ENCODE measurements around the gene SLC26A5. TPM values are rescaled to one million over a fixed set of nuclear protein-coding genes. Genes with fewer than 3 reads are reported as not detected.
A peak's percentile ranks its signal among the peaks of the same experiment; 100 is the strongest.

Gene SLC26A5
- total and polyA plus RNA-seq, 12 donors: not detected

- no peak overlapping the region for H3K4me3 ChIP-seq
- H3K9me3 ChIP-seq: no peaks in the 10 kb centered on the region
- ATAC-seq (no peak), DNase-seq (no peak)
- intact Hi-C loops (cut with DNase I): no loop called here
- 84 to 89% methylated on average over 4 of the region's 4 CpGs for WGBS, 2 donors
- TF ChIP-seq, protein P1, sequence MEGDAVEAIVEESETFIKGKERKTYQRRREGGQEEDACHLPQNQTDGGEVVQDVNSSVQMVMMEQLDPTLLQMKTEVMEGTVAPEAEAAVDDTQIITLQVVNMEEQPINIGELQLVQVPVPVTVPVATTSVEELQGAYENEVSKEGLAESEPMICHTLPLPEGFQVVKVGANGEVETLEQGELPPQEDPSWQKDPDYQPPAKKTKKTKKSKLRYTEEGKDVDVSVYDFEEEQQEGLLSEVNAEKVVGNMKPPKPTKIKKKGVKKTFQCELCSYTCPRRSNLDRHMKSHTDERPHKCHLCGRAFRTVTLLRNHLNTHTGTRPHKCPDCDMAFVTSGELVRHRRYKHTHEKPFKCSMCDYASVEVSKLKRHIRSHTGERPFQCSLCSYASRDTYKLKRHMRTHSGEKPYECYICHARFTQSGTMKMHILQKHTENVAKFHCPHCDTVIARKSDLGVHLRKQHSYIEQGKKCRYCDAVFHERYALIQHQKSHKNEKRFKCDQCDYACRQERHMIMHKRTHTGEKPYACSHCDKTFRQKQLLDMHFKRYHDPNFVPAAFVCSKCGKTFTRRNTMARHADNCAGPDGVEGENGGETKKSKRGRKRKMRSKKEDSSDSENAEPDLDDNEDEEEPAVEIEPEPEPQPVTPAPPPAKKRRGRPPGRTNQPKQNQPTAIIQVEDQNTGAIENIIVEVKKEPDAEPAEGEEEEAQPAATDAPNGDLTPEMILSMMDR (IDR thresholded peaks at IDR 0.05): no peak
- H3K4me1 ChIP-seq: no peaks in the 10 kb centered on the region
- no peak overlapping the region for H3K27ac ChIP-seq
- peaks cover 0 to 6% (median 4%) of the 10 kb centered on the region in 7 donors for H3K27me3 ChIP-seq
- no peaks in the 10 kb centered on the region for H3K36me3 ChIP-seq
Observed at GRCh38 chr7:103469095-103469948, 23.3 kb upstream of the SLC26A5 start.

GRCh38 chr7:103466814-103467213 is 20.8 kb upstream of the SLC26A5 start:
- 41 to 45% methylated on average over 3 of the region's 3 CpGs for WGBS, 2 donors
- no peak overlapping the region for H3K4me3 ChIP-seq
- H3K4me1 ChIP-seq: no peaks in the 10 kb centered on the region
- peaks cover 0 to 20% (median 6%) of the 10 kb centered on the region in 7 donors for H3K27me3 ChIP-seq
- no peak overlapping the region for H3K27ac ChIP-seq
- no peaks in the 10 kb centered on the region for H3K9me3 ChIP-seq
- DNase-seq (no peak), ATAC-seq (no peak)
- H3K36me3 ChIP-seq: no peaks in the 10 kb centered on the region
- intact Hi-C loops (cut with DNase I): no loop called here
- TF ChIP-seq, protein P1 (IDR thresholded peaks at IDR 0.05): no peak

- H3K36me3 ChIP-seq: no peaks in the 10 kb centered on the region
- H3K4me3 ChIP-seq: no peak overlapping the region
- no peaks in the 10 kb centered on the region for H3K4me1 ChIP-seq
- DNase-seq (no peak), ATAC-seq (no peak)
- H3K9me3 ChIP-seq: no peaks in the 10 kb centered on the region
- intact Hi-C loops (cut with DNase I): no loop called here
- H3K27me3 ChIP-seq: peaks cover 0 to 15% (median 6%) of the 10 kb centered on the region in 7 donors
- H3K27ac ChIP-seq: no peak overlapping the region
- 82 to 87% methylated on average over 7 of the region's 7 CpGs for WGBS, 2 donors
- TF ChIP-seq, protein P1 (IDR thresholded peaks at IDR 0.05): no peak
Observed at GRCh38 chr7:103462358-103462757, 16.4 kb upstream of the SLC26A5 start.

DNA sequence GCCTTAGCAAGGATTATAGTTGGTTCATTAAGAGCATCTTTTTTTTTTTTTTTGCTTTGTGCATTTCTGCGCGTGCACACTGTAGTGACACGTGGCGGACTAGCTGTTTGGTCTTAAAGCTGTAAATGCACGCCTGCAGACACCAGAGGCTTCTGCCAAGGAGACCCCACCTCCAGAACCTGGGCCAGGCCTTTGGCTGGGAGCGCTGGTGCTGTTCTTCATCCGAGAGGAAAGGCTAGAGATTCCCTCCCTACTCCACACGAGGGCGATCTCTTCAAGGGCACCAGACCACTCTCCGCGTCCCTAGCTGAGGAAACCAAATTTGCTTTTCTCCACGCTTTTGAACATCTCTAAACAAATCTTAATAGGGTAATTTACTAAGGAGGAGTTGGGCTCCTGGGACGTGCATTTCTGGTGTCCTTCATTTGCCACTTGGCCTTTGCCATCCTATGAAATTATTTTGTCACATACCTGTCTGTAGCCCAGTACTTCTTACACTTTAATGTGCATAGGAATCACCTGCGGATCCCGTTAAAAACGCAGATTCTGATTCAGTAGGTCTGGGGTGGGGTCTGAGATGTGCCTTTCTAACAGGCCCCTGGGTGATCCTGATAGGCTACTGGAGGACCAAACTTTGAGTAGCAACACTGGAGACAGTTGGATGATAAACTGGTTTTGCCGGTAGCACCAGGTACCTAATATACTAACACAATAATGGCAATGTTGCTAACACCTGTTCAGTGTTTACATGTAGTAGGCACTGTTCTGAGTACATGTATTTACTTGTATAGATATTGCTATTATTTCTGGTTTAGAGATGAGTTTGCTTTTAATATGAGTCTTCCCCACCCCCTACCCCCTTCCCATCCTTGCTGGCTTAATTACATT is 1.3 kb upstream of the SLC26A5 start:
- intact Hi-C loops (cut with DNase I): no loop called here
- peaks cover 17 to 60% (median 55%) of the 10 kb centered on the region in 7 donors for H3K27me3 ChIP-seq
- WGBS, 2 donors: 15 to 16% methylated on average over 17 of the region's 17 CpGs
- no peak overlapping the region for H3K4me3 ChIP-seq
- TF ChIP-seq, protein P1 (IDR thresholded peaks at IDR 0.05): peak in 7 of 9 donors; percentile 36 to 61 (median 49)
- H3K27ac ChIP-seq: no peak overlapping the region
- H3K9me3 ChIP-seq: peaks cover 0 to 3% (median 0%) of the 10 kb centered on the region in 11 donors
- peaks cover 0 to 19% (median 7%) of the 10 kb centered on the region in 9 donors for H3K4me1 ChIP-seq
- no peaks in the 10 kb centered on the region for H3K36me3 ChIP-seq
- peak in 1 of 2 donors; percentile 16 for DNase-seq
- peak in 1 of 8 donors; percentile 50 for ATAC-seq

Data from heart right ventricle (tissue), 16 donors.